MM.1S (cell line): Measurements from ENCODE around the gene DOLK.

Experiments used
- DNase-seq: peaks from one replicate; pipeline ENCODE4 v3.0.0-alpha.2; 2015
- H2AFZ ChIP-seq: fragments of 300-600 bp; sonication (generic); 2 replicates; pipeline ENCODE4 v1.6.0; 2016; ENCODE audit warnings: antibody characterized with exemption, low read length
- H3F3A ChIP-seq: fragments of 300-600 bp; sonication (generic); 2 replicates; pipeline ENCODE4 v1.6.1; 2016; ENCODE audit warnings: mild to moderate bottlenecking, antibody characterized with exemption, low read length, moderate library complexity, mixed read lengths; ENCODE audit not compliant: insufficient read depth
- H3K27ac ChIP-seq: fragments of 300-600 bp; sonication (generic); 2 replicates; pipeline ENCODE4 v1.5.1; 2016; ENCODE audit warnings: mild to moderate bottlenecking, low read length
- H3K27me3 ChIP-seq: fragments of 300-600 bp; sonication (generic); replicated peaks from 2 replicates; pipeline ENCODE4 v1.6.0; 2016; ENCODE audit warnings: low read length; ENCODE audit not compliant: insufficient read depth
- H3K36me3 ChIP-seq: fragments of 300-600 bp; sonication (generic); replicated peaks from 2 replicates; pipeline ENCODE4 v1.6.1; 2016; ENCODE audit warnings: mild to moderate bottlenecking, low read length, mixed read lengths; ENCODE audit not compliant: insufficient read depth
- H3K4me1 ChIP-seq: fragments of 300-600 bp; sonication (generic); 2 replicates; pipeline ENCODE4 v1.6.1; 2016; ENCODE audit warnings: low read length, mixed read lengths
- H3K4me2 ChIP-seq: fragments of 300-600 bp; sonication (generic); 2 replicates; pipeline ENCODE4 v1.6.0; 2016; ENCODE audit warnings: low read depth, low read length
- H3K4me3 ChIP-seq: fragments of 300-600 bp; sonication (generic); 2 replicates; pipeline ENCODE4 v1.5.1; 2016; ENCODE audit warnings: low read length, mixed read lengths
- H3K79me2 ChIP-seq: fragments of 300-600 bp; sonication (generic); 2 replicates; pipeline ENCODE4 v1.6.1; 2016; ENCODE audit warnings: mixed run types, low read length, mixed read lengths
- H3K9ac ChIP-seq: fragments of 300-600 bp; sonication (generic); 2 replicates; pipeline ENCODE4 v1.6.1; 2016; ENCODE audit warnings: low read length, mixed read lengths
- H3K9me2 ChIP-seq: fragments of 300-600 bp; sonication (generic); replicated peaks from 2 replicates; pipeline ENCODE4 v1.6.1; 2016; ENCODE audit warnings: mild to moderate bottlenecking, low read length, mixed read lengths; ENCODE audit not compliant: insufficient read depth
- H3K9me3 ChIP-seq: fragments of 300-600 bp; sonication (generic); replicated peaks from 2 replicates; pipeline ENCODE4 v1.6.1; 2016; ENCODE audit warnings: mild to moderate bottlenecking, low read length, mixed read lengths; ENCODE audit not compliant: insufficient read depth
- H4K20me1 ChIP-seq: fragments of 300-600 bp; sonication (generic); 2 replicates; pipeline ENCODE4 v1.6.1; 2016; ENCODE audit warnings: mild to moderate bottlenecking, low read length, moderate library complexity, mixed read lengths; ENCODE audit not compliant: insufficient read depth
- EZH2 ChIP-seq: fragments of 300-600 bp; sonication (generic); optimal IDR thresholded peaks from 2 replicates; pipeline ENCODE3; 2017; ENCODE audit warnings: low read depth, mild to moderate bottlenecking, antibody characterized with exemption, low read length, mixed read lengths
- EZH2phosphoT487 ChIP-seq: fragments of 300-600 bp; sonication (generic); IDR thresholded peaks from 2 replicates; pipeline ENCODE4 v1.6.1; 2018; ENCODE audit warnings: antibody characterized with exemption, low read length
- TF ChIP-seq, protein P1 (sequence below): fragments of 300-600 bp; sonication (generic); IDR thresholded peaks from 2 replicates; pipeline ENCODE4 v1.5.1; 2016; ENCODE audit warnings: antibody characterized with exemption, low read length, mixed read lengths

The DOLK gene

DNA sequence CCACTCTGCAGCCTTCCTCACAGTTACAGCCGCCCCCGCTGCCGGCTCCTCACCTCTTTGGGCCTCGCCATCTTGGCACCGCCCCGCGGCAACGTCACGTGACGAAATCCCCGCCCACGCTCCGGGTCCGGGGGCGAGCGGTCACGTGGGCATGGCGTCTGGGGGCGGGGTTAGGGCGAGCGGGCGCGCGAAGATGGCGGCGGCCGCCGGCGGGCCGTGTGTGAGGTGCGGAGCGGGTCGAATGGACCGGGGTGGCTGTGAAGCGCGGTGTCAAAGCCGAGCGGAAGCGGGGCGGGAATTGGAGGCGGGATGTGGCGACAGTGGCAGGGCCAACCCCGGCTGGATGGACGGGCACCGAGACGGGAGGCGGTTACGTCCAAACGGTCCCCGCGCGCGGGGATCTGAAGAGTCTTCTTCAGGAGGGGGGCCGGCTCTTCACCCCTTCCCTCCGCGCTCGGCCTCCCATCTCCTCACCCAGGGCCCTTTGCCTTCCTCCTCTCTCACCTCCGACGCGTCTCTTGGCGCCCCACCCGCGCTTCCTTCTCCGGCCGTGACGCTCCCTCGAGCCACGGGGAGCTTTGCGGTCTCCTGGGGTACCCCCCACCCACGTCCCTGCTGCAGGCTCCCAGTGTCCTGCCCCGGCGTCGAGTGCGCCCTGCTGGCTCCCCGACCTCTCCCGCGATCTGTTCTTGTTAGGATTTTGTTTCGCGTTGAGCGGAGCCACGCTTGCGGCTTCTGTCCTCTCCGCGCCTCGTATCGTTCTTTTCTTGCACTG is at the start of gene DOLK, which contains the start of gene NUP188:
Gene DOLK, minus strand, starts transcription at position 77 of the 775 bp plus-strand sequence. CDS start 300 bp downstream, outside the sequence.
Gene NUP188, plus strand, starts transcription at position 173 of the 775 bp plus-strand sequence. Its CDS starts 21 bp downstream, at position 194.
- H3K27me3 ChIP-seq, result no peaks in the 10 kb centered on the region
- H3K27ac ChIP-seq, result peak within 1 kb of the TSS; percentile 56; the same call in 1 of the 2 replicates
- H3K4me2 ChIP-seq, result peak within 1 kb of the TSS; percentile 99
- peaks cover 10% of the 10 kb centered on the region for H3K4me1 ChIP-seq
- H3K9me2 ChIP-seq, result no peaks in the 10 kb centered on the region
- H3K9ac ChIP-seq, result peak within 1 kb of the TSS; percentile 89
- H3K79me2 ChIP-seq, result peaks cover 48% of the 10 kb centered on the region
- H2AFZ ChIP-seq, result peak within 1 kb of the TSS; percentile 86
- H3K36me3 ChIP-seq, result no peaks in the 10 kb centered on the region
- peak within 1 kb of the TSS; percentile 87 for H3K4me3 ChIP-seq
- peak; percentile 94 for DNase-seq
- H3F3A ChIP-seq, result no peaks in the 10 kb centered on the region
- no peaks in the 10 kb centered on the region for H3K9me3 ChIP-seq
- TF ChIP-seq EZH2, result no peak
- no peak for TF ChIP-seq EZH2phosphoT487
- TF ChIP-seq, protein P1, sequence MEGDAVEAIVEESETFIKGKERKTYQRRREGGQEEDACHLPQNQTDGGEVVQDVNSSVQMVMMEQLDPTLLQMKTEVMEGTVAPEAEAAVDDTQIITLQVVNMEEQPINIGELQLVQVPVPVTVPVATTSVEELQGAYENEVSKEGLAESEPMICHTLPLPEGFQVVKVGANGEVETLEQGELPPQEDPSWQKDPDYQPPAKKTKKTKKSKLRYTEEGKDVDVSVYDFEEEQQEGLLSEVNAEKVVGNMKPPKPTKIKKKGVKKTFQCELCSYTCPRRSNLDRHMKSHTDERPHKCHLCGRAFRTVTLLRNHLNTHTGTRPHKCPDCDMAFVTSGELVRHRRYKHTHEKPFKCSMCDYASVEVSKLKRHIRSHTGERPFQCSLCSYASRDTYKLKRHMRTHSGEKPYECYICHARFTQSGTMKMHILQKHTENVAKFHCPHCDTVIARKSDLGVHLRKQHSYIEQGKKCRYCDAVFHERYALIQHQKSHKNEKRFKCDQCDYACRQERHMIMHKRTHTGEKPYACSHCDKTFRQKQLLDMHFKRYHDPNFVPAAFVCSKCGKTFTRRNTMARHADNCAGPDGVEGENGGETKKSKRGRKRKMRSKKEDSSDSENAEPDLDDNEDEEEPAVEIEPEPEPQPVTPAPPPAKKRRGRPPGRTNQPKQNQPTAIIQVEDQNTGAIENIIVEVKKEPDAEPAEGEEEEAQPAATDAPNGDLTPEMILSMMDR, result no peak
- H4K20me1 ChIP-seq, result no peaks in the 10 kb centered on the region

DNA sequence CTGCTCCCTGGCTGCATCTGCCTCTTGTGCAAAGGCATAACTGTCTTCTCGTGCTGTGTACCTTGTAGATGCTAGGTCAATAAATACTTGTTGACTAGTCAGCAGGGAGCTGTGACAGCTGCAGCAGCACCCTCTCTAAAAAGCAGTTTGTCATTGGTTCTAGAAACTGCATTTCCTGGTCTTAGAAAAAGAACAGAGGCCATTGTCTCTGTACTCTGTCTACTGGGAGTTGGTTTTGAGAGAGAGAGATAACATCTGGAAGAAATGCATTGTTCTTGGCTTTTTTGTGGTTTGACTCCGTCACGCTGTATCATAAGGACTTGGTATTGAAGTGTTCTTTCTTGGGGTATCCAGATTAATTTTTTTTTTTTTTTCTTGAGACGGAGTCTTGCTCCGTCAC is 48.4 kb upstream of the DOLK start:
- Histone ChIP-seq H4K20me1 (no peaks in the 10 kb centered on the region), H3K9me3 (no peaks in the 10 kb centered on the region), H3K4me1 (no peaks in the 10 kb centered on the region), H3K79me2 (no peaks in the 10 kb centered on the region), H3K9me2 (no peaks in the 10 kb centered on the region), H2AFZ (no peak overlapping the region), H3K27ac (no peak overlapping the region), H3K4me3 (no peak overlapping the region), H3K36me3 (peaks cover 18% of the 10 kb centered on the region), H3K27me3 (no peaks in the 10 kb centered on the region), H3F3A (no peaks in the 10 kb centered on the region), H3K4me2 (no peak overlapping the region), H3K9ac (no peak overlapping the region)
- TF ChIP-seq EZH2 (no peak), EZH2phosphoT487 (no peak)
- TF ChIP-seq, protein P1, result no peak
- DNase-seq, result no peak

DNA sequence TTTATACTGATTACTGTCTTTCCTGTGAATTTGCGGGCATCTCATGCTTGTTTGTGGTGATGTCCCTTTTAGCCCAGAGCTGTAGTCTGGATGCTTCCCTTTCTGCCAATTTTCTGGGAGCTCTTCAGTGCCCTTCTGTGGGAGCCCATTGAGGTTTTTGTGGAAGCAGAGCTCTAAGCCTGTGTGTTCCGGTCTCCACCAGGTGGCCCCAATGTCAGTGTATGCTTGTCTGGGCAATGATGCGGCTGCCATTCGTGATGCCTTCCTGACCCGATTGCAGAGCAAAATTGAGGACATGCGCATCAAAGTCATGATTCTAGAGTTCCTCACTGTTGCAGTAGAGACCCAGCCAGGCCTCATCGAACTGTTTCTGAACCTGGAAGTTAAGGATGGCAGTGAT is 45.6 kb upstream of the DOLK start:
- H3K4me1 ChIP-seq, result no peaks in the 10 kb centered on the region
- no peak overlapping the region for H2AFZ ChIP-seq
- H3K9me3 ChIP-seq, result no peaks in the 10 kb centered on the region
- no peak for DNase-seq
- H3F3A ChIP-seq, result no peaks in the 10 kb centered on the region
- no peak overlapping the region for H3K27ac ChIP-seq
- no peak overlapping the region for H3K4me2 ChIP-seq
- TF ChIP-seq, protein P1, result peak; percentile 25
- no peak for TF ChIP-seq EZH2
- TF ChIP-seq EZH2phosphoT487, result no peak
- no peaks in the 10 kb centered on the region for H3K79me2 ChIP-seq
- no peaks in the 10 kb centered on the region for H3K27me3 ChIP-seq
- H3K4me3 ChIP-seq, result no peak overlapping the region
- H3K36me3 ChIP-seq, result peaks cover 10% of the 10 kb centered on the region
- H3K9ac ChIP-seq, result no peak overlapping the region
- no peaks in the 10 kb centered on the region for H4K20me1 ChIP-seq
- H3K9me2 ChIP-seq, result no peaks in the 10 kb centered on the region
